Cerebellar nuclear complex (tissue), 1 donor: ENCODE results near the gene RBL2.
"Not testable (repeated sequence)": the region's sequence is repeated elsewhere in the genome, so short reads cannot be mapped to it uniquely, and the experiment has no call there.

ENCODE experiments used
- DNase-seq, 2 experiments: peaks; one replicate each; lab custom pipeline; 2025; lab: John Stamatoyannopoulos, UW

The RBL2 gene

DNA sequence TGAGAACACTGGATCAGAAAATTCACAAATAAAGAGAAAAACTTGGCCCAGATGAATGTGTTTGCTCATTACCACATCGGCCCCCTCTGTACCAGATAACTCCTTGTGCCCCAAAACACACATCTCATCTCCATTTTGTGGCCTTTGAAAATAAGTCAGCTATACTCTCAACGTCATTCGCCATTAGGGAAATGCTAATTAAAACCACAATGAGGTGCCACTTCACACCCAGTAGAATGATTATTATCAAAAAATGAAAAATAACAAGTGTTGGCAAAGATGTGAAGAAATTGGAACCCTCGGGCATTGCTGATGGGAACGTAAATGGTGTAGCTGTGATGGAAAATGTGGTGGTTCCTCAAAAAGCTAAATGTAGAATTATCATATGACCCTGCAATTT, 103.4 kb downstream of the RBL2 start:
- no peak for DNase-seq

DNA sequence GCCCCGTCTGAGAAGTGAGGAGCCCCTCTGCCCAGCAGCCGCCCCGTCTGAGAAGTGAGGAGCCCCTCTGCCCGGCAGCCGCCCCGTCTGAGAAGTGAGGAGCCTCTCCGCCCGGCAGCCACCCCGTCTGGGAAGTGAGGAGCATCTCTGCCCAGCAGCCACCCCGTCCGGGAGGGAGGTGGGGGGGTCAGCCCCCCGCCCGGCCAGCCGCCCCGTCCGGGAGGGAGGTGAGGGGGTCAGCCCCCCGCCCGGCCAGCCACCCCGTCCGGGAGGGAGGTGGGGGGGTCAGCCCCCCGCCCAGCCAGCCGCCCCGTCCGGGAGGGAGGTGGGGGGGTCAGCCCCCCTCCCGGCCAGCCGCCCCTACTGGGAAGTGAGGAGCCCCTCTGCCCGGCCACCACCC, 105.1 kb downstream of the RBL2 start:
- not testable (repeated sequence) for DNase-seq

DNA sequence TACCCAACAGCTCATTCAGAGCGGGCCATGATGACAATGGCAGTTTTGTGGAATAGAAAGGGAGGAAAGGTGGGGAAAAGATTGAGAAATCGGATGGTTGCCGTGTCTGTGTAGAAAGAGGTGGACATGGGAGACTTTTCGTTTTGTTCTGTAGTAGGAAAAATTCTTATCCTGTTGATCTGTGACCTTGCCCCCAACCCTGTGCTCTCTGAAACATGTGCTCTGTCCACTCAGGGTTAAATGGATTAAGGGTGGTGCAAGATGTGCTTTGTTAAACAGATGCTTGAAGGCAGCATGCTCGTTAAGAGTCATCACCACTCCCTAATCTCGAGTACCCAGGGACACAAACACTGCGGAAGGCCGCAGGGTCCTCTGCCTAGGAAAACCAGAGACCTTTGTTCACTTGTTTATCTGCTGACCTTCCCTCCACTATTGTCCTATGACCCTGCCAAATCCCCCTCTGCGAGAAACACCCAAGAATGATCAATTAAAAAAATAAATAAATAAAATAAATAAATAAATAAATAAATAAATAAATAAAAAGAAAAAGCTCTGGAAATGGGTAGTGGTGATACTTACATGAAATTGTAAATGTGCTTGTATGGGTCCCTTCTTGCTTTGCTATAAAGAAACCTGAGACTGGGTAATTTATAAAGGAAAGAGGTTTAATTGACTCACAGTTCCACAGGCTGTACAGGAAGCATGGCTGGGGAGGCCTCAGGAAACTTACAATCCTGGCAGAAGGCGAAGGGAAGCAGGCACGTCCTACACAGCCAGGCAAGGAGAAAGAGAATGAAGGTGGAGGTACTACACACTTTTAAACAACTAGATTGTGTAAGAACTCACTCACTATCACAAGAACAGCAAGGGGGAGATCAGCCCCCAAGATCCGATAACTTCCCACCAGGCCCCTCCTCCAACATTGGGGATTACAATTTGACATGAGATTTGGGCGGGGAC, 105.8 kb downstream of the RBL2 start:
- DNase-seq, result not testable (repeated sequence)
